ENCODE data around the gene ADAM12. TPM values are rescaled to one million over a fixed set of nuclear protein-coding genes. Genes with fewer than 3 reads are reported as not detected.

The ADAM12 gene
- polyA plus RNA-seq, 3 donors = 1.0 to 9.2 (median 1.5) TPM

DNA sequence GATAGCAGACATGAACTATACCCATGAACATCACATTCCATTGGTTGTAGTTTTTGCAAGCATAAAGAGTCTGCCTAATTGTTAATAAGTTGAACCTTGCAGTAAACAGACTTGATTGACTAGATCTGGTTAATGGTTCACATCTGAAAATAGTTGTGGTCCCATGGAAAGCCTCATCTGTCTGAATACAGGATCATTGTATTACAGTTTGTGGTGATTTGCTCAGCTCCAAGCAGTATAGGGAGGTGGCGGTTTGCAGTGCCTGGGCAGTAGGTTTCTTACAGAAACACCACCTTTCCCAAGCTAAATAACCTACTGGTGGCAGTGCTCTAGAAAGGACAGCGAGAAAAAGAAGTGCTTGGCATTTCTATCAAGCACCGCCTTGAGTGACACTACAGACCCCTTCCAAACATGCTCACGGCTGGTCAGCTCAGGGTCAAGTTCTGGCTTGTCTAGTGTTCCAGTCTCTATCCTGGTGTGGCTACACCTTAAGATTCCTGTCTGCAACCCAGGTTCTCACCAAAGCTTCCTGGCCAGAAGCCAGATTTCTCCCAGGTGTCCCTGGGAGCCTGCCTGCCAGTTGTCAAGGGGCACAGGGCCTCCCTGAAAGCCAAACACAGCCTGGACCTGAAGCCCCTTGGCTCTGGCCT lies 372.0 kb downstream of the ADAM12 start:
- H3K27ac ChIP-seq (ENCODE audit: low read depth, low read length) = no peak overlapping the region
- WGBS, 3 donors = 88 to 97% (median 97%) methylated on average over 4 of the region's 4 CpGs

DNA sequence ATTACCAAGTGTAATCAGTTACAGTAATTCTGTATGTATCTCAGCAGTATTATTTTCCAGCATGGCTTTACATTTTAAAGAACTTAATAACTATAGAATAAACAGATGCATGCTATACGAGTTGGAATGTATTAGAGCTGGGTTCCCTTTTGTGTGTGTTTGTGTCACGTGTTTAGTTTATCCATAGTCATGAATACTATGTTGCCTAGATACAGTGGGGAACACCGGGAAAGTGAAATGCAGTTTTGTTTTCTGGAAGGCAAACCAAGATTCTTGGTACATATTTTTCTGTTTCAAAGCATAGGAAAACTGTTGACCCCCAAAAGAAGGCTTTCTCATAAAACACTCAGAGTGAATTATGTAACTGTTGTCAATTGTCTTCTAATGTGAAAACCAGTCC lies 372.9 kb downstream of the ADAM12 start:
- 86 to 90% (median 86%) methylated on average over 3 of the region's 3 CpGs for WGBS, 3 donors

DNA sequence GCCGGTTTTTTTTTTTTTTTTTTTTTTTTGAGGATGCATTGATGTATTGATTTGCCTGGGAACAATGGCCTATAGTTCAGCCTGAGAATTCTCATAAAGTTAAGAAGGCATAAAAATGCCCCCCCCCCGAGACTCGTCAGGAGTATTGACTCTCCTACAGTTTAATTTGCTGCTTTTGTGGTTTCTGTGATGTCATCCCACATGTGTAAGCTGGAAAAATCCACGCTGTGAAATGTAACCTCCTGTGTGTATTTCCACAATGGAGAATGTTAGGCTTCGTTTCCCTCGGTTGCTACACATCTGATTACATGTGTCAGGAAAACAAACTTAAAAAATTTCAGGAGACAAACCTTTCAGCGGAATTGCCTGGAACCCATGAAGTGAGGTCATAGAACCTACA lies 374.0 kb downstream of the ADAM12 start:
- no peak overlapping the region for H3K27ac ChIP-seq (ENCODE audit: low read depth, low read length)
- 56 to 91% (median 91%) methylated on average over 7 of the region's 7 CpGs for WGBS, 3 donors

More for the DNA sequence above, 372.9 kb downstream of the ADAM12 start:
- no peak overlapping the region for H3K27ac ChIP-seq (ENCODE audit: low read depth, low read length)

DNA sequence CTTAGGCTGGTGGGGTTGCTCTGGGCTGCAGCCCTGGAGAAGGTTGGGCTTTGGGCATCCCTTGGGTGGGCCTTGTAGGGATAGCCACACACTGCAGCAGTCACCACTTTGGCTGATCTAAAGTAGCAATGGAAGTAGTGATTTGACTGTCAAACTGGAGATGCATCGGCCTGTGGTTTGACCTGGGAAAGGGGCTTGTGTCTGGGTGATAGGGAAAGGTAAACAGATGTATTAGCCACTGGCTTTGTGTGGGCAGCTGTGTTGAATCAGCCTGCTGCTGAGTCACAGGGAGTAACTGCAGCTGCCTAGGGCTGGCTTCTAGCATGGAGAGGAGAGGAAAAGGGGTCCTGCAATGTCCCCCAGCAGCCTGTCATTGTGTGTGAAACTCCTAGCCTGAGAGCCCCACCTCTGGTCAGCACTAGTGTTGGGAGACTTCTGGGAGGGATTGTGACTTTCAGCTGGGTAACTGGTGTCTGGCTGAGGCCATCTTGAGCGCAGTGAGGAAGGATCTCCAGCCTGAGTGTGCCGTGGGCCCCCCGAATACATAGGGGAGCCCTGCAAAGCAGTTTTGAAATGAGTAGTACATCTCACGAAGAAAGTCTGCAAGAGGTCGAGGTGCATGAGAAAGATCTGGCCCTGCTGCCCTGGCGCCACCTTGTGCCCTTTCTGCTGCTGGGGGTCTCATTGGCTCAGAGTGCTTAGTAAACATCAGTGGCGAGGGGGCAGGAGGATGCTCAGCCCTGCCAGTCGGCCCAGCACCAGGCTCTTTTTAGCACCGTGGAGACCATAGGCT lies 374.6 kb downstream of the ADAM12 start:
- 72 to 87% (median 82%) methylated on average over 10 of the region's 10 CpGs for WGBS, 3 donors
- no peak overlapping the region for H3K27ac ChIP-seq (ENCODE audit: low read depth, low read length)

DNA sequence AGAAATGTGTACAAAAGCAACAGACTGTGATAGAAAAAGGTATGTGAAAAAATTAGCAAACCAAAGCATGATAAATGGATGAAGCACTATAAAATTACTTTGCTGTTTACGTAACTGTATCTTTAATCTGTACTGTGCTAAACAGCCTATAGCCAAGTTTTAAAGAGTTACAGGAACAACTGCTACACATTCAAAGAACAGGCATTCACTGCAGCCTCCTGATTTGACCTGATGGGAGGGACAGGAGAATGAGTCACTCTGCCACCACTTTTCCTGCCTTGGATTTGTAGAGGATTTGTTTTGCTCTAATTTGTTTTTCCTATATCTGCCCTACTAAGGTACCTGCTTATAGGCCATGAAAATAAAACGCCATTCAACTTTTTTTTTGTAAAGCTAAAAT lies 375.8 kb downstream of the ADAM12 start:
- H3K27ac ChIP-seq (ENCODE audit: low read depth, low read length) = no peak overlapping the region
- WGBS, 3 donors = 93 to 99% (median 97%) methylated on average over 2 of the region's 2 CpGs

DNA sequence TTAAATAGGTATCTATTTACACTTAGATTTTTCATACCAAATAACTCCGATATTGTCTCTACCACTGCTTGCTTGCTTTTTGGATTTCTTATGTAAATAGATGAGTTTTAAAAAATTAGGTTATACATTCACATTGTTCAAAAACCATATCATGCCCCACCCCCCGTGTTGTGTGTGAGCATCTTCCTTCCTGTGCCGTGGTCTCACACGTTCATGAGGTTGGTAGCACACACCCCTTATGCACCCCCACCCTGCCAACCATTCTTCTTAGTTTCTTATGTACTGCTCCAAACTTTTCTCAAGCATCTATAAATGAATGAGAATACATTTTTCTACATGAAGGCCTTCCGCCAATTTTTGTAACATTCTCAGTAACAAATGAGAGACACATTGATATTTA lies 376.3 kb downstream of the ADAM12 start:
- no peak overlapping the region for H3K27ac ChIP-seq (ENCODE audit: low read depth, low read length)
- WGBS, 3 donors = 64 to 87% (median 76%) methylated on average over 5 of the region's 5 CpGs

DNA sequence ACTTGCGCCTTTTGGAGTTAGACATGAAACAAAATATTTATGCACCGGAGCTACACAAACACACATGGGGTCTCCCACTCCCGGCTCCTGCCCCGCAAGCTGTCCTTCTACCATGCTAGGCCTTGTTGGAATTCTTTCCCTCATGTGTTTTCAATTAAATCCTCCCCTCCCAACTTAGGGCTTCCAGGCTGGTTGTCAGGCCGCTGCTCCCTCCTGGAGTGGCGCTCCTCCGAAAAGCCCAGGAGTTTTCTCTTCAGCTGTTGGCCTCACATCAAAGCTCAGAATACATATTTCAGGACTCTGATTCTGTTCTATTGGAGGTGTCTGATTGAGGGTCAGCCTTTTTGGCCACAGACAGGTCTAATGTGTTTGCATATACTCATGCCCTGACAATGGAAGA lies 378.6 kb downstream of the ADAM12 start:
- H3K27ac ChIP-seq (ENCODE audit: low read depth, low read length) = no peak overlapping the region
- 92 to 97% (median 97%) methylated on average over 7 of the region's 7 CpGs for WGBS, 3 donors

DNA sequence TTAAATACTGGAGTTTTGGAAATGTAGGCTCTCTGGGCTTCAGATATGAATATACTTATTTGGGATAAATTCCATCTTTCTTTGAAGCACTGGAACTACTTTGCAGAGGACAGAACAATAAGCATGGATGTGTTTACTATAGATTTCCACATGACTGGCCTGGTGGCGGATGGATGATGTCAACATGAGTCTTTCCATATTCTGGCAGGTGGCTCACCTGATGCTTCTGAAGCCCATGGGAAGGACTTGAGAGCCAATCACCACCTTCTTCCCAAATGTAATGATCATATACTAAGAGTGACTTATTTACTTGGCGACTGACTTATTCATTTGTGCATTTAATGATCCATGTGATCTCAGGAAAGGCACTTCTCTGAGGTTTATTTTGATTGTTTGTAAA lies 381.4 kb downstream of the ADAM12 start:
- no peak overlapping the region for H3K27ac ChIP-seq (ENCODE audit: low read depth, low read length)
- 94 to 98% (median 96%) methylated on average over 2 of the region's 2 CpGs for WGBS, 3 donors

DNA sequence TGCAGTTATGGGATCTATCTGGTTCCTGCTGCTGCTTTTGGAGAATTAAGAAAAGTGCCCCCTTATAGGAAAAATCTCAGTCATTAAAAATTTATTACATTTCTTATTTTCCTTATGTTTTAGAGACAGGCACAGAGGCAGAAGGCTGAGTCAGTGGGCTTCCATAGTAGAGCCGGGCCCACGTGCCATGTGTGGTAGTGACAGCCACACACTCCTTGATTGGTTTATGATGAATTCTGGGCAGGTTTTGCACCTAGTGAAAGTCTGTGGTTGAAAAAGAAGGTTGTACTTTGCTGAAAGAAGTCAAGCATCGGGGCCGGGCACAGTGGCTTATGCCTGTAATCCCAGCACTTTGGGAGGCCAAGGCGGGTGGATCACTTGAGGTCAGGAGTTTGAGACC lies 382.0 kb downstream of the ADAM12 start:
- H3K27ac ChIP-seq (ENCODE audit: low read depth, low read length) = no peak overlapping the region
- 72 to 92% (median 76%) methylated on average over 5 of the region's 5 CpGs for WGBS, 3 donors

DNA sequence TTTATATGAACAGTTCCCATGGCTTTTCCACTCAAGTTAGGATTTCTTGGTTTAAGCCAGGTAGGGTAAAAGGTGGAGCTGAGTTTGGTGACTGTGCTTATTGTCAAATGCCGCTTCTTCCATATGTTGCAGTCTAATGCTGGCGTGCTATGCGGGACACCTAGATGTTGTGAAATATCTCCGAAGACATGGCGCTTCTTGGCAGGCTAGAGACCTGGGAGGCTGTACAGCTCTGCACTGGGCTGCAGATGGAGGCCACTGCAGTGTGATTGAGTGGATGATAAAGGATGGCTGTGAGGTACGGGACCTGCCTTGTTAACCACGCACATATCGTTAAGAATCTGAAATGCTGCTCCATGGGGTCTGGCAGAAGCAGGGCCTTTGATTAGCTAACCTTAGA lies 383.5 kb downstream of the ADAM12 start:
- WGBS, 3 donors = 83 to 85% (median 84%) methylated on average over 8 of the region's 8 CpGs
- no peak overlapping the region for H3K27ac ChIP-seq (ENCODE audit: low read depth, low read length)

DNA sequence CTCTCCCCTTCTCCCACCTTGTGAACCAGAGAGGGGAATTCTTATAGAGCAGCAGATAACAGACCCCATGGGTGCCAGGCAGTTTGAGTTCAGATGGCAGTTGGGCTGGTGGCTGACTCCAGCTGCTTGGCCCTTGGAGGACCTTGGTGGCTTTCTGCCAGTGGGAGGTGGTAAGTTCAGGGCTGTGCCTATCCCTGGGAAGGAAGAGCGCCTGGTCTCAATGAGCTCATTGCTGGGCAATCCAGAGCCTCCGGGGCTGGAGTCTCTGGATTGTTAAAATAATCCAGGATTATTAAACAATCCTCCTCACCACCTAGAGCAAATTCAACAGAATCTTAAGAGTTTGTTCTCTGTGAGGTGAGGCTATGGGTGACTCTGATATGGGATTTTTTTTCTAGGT lies 386.7 kb downstream of the ADAM12 start:
- 48 to 69% (median 56%) methylated on average over 2 of the region's 2 CpGs for WGBS, 3 donors

DNA sequence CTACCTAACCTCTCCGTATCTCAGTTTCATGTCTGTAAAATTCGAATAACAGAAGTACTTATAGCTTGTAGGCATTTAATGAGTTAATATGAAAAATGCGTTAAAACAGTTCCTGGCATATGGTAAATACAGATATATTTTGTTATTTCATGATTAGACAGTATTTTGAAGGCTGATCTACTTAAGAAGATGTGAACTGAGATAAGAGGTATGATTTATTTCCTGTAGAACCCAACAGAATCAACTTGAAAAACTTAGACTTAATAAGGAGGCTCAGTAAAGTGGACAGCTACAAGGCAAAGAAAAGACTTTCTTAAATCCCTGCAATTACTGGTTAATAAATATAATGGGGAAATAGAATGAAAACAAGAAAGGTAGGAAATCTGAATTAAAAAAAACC lies 388.6 kb downstream of the ADAM12 start:
- WGBS, 3 donors = 71 to 82% (median 77%) methylated on average over 3 of the region's 3 CpGs
- no peak overlapping the region for H3K27ac ChIP-seq (ENCODE audit: low read depth, low read length)

More for the DNA sequence above, 386.7 kb downstream of the ADAM12 start:
- no peak overlapping the region for H3K27ac ChIP-seq (ENCODE audit: low read depth, low read length)

DNA sequence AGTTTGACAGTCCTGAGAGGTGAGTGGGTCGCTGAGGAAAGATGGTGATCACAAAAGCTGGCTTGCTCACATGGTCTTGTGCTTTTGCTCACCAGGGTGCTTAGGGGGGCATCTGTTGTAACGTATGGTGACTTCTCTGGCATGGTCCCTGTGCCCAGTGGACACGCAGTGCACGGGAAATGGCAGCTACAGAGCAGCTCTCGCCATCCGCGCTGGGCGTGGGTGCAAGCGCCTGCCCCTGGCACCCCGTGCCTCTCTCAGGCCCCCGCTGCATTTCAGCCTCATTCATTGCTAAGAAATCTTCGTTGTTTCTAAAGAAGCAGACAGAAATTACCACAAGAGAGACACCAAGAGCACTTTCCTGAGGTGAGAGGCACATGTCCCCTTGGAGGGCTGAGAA lies 390.7 kb downstream of the ADAM12 start:
- WGBS, 3 donors = 94 to 98% (median 97%) methylated on average over 12 of the region's 12 CpGs
- no peak overlapping the region for H3K27ac ChIP-seq (ENCODE audit: low read depth, low read length)

DNA sequence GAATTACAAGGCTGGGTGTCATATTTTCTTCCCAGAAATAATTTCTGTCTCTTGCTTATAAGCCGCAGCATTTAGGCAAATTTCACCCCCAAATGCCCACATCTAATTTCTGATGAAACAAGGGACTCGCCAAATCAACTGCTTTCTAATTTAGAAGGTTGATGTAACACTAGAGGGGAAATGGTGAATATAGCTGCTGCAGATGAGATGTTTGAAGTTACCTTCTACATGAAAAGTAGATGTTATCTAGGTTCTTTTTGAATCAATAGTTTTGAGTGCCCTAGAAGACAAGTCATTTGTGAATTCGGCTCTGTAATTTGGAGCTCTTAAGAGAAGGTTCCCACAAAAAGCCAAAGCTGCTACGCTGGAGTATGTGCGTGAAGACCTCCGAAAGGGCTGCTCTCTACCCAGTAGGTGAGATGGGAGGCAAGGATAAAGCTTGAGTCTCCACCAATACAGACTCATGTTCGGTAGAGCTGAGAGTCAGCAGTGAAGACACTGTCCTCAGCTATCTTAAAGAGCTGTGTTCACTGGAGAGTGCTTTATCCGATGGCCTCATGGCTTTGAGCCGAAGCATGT lies 392.5 kb downstream of the ADAM12 start:
- no peak overlapping the region for H3K27ac ChIP-seq (ENCODE audit: low read depth, low read length)
- WGBS, 3 donors = 91 to 96% (median 95%) methylated on average over 9 of the region's 9 CpGs

DNA sequence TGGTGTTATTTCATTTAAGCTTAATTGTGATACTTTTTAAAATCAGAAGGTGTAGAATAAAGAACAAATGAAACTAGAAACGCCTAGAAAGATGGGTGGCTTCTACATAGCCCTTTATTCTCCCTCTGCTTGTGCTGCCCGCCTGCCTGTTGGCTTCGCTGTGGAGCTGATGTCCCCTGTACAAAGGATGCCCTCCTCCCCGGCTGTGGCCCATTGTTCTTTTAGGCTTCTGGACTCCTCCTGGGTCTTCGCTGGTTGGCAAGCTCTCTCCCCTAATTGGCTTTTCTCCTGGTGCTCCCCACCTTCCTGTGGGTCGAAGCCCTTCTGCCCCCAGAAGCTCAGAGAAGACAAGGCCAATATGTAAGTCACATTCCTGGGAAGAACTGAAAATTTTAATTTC lies 393.7 kb downstream of the ADAM12 start:
- H3K27ac ChIP-seq (ENCODE audit: low read depth, low read length) = no peak overlapping the region
- 83 to 91% (median 89%) methylated on average over 6 of the region's 6 CpGs for WGBS, 3 donors

DNA sequence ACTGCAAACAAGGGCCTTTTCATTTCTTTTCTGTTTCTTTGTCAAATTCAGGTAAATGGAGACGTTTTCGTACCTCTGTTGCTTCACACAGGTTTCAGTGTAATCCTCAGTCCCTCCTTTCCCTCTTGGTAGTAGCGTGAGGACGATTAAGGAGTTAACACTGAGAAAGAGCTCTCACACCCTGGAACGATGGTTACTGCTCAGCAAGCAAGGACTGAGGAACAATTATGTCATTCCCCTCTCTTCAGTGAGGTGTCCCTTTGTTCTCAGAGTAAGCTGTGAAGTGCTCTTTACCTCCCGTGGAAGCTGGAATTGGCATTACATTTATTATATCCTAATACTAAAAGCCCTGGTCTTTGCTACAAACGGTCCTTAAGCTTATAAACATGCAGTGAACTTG lies 396.0 kb downstream of the ADAM12 start:
- no peak overlapping the region for H3K27ac ChIP-seq (ENCODE audit: low read depth, low read length)
- 78 to 80% (median 80%) methylated on average over 7 of the region's 7 CpGs for WGBS, 3 donors

DNA sequence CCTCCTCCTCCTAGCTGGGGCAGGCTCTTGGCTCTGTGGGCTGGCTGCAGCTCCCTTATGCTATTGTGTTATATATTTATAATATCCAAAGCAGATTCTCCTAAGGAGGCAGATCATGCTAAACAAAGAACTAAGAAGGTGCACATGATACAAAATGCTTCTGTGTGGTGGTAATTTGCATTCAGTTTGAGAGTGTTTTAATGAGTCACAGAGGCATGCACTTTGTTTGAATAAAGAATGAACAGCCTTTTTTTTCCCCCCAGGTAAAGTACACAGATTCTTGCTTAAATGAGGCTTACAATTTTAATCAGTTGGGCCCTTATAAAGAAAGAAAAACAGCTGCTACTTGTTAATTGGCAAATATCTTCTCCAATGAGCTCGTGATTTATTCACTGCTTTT lies 396.9 kb downstream of the ADAM12 start:
- 86 to 88% (median 86%) methylated on average over 1 of the region's 1 CpG for WGBS, 3 donors
- no peak overlapping the region for H3K27ac ChIP-seq (ENCODE audit: low read depth, low read length)

DNA sequence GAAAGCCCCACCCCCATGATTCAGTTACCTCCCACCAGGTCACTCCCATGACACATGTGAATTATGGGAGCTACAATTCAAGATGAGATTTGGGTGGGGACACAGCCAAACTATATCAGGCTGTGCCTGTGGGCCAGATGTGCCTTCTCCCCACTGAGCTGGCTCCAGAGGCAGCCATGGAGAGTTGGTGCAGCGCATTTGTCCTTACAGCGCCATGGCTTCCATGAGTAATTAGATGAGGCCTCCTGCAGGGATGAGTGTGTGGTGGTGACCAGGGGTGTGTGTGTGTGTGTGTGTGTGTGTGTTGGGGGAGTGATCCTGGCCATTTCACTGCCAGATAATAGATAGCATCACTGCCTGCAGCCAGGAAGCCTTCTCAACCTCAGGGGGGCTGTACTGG lies 397.3 kb downstream of the ADAM12 start:
- no peak overlapping the region for H3K27ac ChIP-seq (ENCODE audit: low read depth, low read length)
- WGBS, 3 donors = 97 to 99% (median 98%) methylated on average over 2 of the region's 2 CpGs

DNA sequence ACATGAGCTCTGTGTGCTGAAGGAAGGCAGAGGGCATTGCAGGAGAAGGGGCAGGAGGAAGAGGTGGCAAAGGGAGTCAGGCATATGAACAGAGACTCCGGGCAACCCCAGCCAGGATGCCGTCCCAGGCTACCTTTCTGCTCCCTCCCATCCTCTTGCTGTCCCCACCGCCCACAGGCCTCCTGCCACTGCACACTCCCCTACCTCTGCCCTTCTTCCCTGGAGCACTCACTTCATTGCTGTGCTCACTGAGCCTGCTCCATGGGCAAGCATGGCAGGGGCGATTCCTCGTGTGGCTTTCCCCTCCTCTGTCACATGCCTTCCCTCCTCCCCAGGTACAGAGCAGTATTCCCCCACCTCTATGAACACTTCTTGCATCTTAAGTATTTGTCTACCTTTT lies 398.5 kb downstream of the ADAM12 start:
- no peak overlapping the region for H3K27ac ChIP-seq (ENCODE audit: low read depth, low read length)
- WGBS, 3 donors = 91 to 100% (median 98%) methylated on average over 3 to 5 of the region's 5 CpGs

Data from adipose tissue (tissue), 3 donors.